Daoy (cell line): ENCODE measurements around the gene ATOH1. TPM values are rescaled to one million over a fixed set of nuclear protein-coding genes. Genes with fewer than 3 reads are reported as not detected.

Experiments
- DNase-seq: peaks from one replicate; pipeline ENCODE4 v3.0.0-alpha.2; 2015; ENCODE audit warnings: low read depth
- total RNA-seq: library from RNA; depleted of rRNA; stranded (reverse); fragments of >200 nt; shearing (Covaris generic); gene quantifications from 2 replicates; pipeline ENCODE4 v1.2.3, GENCODE V29; 2014

Gene ATOH1
- total RNA-seq, 1 experiment from 2014 or later = not detected

DNA sequence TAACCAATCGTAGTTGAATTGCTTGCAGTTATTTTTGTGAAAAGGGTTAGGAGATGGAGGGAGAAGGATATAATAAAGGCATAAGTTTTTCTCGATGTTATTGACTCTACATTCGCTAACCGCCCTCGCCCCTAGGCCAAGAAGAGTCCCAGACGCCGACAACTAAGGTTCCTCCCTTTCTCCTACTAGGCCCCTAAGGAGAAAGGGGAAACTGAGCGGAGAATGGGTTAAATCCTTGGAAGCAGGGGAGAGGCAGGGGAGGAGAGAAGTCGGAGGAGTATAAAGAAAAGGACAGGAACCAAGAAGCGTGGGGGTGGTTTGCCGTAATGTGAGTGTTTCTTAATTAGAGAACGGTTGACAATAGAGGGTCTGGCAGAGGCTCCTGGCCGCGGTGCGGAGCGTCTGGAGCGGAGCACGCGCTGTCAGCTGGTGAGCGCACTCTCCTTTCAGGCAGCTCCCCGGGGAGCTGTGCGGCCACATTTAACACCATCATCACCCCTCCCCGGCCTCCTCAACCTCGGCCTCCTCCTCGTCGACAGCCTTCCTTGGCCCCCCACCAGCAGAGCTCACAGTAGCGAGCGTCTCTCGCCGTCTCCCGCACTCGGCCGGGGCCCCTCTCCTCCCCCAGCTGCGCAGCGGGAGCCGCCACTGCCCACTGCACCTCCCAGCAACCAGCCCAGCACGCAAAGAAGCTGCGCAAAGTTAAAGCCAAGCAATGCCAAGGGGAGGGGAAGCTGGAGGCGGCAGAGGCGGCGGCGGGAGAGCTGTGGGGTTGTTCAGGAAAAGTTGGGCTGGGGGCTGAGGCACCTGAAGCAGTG, 5.9 kb downstream of the ATOH1 start:
- no peak for DNase-seq

DNA sequence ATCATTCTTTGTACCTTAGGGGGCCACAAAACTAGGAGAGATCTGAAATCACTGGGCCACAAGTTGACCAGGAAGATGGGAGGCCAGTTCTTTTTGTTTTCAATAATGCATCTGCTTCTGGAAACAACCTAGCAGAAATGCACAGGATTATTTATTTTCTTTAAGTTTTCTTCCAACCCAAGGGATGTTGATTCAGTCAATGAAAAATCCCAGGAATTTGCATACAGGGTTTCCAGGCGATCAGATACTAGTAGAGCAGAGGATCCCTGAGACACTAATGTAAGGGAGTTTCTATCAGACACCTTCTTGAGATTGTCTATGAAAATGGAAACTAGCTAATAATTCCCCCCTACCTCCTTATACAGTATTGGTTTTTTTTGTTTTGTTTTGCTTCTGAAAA, 7.4 kb downstream of the ATOH1 start:
- no peak for DNase-seq

DNA sequence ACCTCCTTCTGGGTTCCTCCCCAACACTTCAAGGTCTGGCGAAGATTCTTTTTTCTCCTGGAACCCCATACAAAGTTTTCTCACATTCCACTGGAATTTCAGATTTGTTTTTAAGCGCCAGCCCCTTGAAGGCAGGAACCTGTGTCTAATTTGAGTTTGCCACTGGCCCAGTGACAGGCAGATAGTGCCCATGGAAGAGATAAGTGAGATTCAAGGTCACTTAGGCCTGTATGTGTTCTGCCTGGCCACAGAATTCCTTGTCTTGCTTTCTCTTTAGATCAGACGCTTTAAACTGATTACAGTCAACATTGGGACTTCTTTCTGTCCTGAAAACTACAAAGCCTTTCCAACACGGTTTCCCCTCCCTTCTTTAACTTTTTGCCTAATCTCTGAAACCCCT, 11.2 kb downstream of the ATOH1 start:
- DNase-seq = no peak

DNA sequence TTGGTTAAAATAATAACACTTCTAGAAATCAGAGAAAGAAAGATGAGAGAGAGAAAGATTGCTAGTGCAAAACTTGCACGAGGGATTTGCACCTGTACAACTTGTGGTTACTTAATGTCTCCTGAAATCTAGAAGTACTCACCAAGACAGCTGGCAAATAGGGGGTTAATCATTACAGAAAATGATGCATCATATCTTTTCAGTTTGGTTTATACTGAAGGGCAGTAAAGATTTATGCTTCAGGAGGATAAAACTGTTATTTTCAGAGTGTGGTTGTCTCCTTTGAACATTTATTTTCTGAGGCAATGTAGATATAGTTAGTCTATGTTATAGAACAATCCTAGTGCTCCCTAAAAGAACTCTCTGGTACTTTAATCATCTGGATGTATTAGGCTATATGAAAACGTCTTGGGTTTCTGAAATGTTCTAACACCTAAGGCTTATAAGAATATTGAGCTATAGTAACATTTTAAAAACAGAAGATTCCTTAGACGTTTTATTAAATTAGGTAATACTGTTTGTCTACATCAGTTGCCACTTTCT, 13.3 kb downstream of the ATOH1 start:
- no peak for DNase-seq

DNA sequence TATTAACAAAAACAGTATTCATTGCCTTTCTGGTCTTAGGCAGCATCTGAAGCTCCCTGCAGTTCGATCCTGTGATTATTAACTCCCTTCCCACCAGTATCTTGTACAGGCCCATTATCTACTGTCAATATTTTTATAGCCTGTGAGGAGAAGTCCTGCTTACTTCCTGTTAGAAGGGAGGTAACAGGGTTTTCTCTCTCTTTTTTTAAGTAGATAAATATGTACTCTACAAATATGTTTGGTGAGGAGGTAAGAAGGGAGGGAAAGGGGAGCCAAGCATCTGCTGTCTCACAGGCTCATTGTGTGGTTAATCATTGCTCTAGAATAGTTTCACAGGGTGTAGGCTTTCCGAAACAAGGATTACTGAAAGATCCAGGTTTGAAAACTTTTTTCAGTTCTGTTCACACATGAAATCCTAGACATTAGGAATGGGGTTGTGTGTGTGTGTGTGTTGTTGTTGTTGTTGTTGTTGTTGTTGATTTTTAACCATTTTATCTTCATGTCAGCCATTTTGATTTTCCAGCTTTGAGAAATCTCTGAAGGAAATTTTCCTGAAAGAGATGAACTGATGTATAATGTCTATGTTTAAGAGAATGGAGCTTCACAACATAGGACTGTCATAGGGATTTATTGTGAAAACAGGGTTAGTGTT, 14.2 kb downstream of the ATOH1 start:
- no peak for DNase-seq

DNA sequence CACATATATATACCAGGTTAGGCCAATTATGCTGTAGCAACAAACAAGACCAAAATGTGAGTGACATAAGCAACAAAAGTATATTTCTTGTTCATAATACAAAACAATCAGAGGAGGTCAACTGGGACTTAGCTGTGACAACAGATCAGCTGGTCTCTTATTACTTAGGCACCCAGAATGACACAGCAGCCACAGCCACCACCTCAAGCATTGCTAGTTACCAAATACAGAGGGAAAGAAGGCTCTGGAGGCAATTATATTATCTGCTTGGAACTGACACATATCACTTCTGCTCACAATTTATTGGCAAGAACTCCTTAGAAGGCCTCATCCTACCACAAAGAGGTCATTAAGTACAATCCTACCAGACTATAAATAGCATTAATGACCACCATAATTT, 15.2 kb downstream of the ATOH1 start:
- DNase-seq = no peak

DNA sequence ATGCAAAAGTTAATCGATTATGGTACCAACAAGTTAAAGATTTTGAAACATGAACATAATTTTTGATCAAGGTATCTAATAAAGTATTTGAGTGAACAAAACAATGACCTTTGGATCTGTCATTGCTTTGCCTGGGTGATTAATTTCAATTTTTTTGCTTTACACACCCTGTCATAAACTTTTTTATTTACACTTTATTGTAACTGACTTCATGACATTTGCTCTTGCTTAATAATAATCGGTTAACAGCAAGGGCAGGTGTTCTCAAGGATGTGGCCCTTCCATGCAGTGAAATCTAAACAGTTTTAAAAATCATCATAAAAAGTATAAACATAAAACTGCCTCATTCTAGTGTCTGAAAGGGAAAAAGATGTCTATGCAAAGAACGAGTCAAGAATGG, 24.1 kb downstream of the ATOH1 start:
- DNase-seq = no peak

DNA sequence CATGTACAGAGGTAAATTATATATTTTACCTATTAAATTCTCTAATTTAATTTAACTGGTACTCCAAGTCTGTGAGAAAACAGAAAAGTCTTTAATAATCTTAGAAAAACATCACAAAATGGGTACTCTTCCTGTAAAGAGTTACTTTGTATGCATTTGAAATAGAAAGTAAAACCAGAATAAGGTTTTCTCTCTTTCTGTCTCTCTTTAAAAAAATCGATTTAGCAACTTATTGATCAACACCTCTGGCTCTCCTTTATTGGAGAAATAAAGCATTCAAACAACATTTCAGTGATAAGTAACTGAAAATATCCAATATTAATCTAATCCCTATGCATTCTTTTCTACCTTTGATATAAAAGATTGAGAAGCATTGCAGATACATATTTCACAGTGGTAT, 27.4 kb downstream of the ATOH1 start:
- DNase-seq = no peak

DNA sequence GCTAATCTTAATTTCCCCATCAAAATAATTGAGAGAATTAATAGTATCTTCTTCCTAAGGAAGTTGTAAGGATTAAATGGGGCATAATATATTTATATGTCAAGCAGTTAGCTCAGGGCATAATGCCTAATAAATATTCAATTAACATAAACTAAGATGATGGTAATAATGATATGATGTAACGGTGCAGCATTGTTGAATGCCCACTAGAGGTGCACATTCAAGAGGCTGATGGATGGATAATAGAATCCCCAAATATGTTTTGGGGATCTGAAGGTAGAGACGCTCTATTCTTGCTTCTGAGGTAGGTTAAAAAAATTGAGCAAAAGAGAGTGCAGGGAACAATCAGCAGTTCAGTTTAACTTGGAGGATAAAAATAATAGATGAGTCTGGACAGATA, 37.1 kb downstream of the ATOH1 start:
- DNase-seq = no peak

DNA sequence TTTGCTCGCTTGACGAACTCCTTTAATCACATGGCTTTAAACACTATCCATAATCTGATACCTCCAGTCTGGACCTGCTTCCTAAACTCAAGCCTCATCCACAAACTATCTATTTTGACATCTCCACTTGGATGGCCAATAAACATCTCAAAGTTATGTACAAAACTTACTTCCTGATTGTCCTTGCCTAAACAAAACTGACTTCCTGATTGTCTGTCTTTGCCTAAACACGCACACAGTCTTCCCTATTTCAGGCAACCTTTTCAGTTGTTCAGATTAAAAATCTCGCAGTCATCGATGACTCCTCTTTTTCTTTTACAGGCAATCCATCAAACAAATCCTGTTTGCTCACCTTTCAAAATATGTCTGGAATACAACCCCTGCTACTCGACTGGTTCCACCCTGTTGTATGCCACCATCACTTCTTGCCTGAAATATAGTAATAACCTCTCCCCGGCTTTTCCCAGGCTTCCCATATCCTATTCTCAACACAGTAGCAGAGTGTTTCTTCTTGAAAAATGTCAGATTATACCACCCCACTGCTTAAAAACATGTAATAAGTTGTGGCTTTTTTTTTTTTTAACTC, 39.0 kb downstream of the ATOH1 start:
- DNase-seq = no peak

DNA sequence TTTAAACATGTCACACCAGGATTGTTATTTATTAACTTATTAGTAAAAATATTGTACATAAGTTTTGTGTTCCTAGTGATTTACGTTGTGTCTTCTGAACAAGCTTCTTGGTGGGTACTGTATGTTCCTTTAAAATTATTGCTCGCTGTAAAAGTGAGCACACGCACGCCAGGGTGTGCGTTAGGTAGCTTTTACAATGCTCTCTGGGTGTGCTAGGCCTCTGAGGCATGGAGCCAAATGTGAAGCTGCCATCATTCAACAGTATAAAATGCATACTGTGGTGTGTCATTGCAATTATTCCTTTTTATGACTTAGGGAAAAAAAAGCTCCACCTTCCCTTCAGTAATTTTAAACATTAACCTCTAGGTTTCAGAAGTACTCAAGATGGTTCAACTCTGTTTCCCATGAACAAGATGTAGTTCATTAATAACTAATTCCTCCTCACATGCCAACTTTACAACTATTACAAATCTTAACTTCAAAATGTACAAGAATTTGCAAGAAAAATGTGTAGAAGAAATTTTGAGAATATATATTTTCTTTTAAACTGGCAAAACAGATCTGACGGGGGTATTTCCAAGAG, 42.4 kb downstream of the ATOH1 start:
- no peak for DNase-seq

DNA sequence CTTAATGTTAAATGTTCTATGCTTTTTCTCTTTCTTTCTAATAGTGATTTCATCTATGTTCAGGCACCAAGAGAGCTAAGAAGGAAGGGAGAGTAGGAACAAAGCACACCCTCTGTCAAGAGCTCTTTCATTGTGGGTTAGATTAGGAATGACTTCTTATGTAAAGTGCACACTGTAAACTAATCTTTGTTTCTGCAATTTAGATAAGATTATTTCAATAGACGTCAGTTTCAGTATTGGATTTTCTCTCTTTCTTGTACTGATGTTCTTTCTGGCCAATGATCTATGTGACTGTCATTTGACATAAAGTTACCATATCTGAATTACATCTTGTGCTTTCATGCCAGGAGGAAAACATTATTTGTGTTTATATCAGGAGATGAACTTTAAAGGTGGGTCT, 48.2 kb downstream of the ATOH1 start:
- no peak for DNase-seq

DNA sequence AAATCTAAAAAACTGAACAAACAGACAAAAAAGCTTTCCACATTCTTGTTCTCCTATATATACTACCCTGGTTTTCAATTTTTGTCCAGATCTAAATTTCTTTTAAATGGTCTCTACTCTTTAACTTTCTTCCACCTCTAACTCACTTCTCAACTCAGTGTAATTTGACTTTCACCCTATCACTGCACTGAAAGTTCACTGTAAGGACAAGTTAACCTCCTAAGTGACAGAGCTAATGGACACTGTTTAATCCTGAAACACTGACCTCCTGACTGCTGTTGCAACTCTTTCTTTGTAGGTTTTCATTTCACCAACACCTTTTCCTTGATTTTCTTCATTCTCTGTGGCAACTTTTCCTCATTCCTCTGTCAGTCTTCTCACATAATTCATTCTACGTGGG, 50.0 kb downstream of the ATOH1 start:
- DNase-seq = no peak

DNA sequence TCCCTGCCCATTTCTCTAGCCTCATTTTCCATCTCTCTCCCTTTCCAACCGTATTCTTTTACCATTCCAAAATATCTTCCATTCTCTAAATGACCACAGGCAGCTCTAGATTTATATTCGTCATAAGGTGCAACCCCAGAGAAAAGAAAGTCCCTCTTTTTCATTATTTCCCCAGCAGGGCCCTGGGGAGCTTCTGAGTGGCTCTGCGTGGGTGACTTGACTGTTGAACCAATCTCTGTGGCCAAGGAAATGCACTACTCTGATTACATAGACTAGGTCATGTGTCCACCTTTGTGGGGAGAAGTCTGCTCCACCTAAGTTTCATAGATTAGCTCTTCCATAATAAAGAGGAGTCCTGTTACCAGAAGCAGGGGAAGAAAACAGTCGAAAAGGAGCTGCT, 51.4 kb downstream of the ATOH1 start:
- DNase-seq = no peak
